H9 (cell line): ENCODE data around the gene SRP9. TPM values are rescaled to one million over a fixed set of nuclear protein-coding genes. Genes with fewer than 3 reads are reported as not detected.
"Not testable (repeated sequence)": the region's sequence is repeated elsewhere in the genome, so short reads cannot be mapped to it uniquely, and the experiment has no call there.

Experiments used
- DNase-seq: peaks from one replicate; pipeline ENCODE4 v3.0.0-alpha.2; 2017
- H2AFZ ChIP-seq: one replicate; pipeline ENCODE4 v1.6.1; 2013; ENCODE audit warnings: mild to moderate bottlenecking, low read length, control low read depth, moderate library complexity
- H2AK5ac ChIP-seq: 2 replicates; pipeline ENCODE4 v1.6.1; 2013; ENCODE audit warnings: low read length, control low read depth, mixed read lengths; ENCODE audit not compliant: insufficient read length
- H2BK120ac ChIP-seq: one replicate; pipeline ENCODE4 v1.6.1; 2013; ENCODE audit warnings: low read depth, mild to moderate bottlenecking, low read length, control low read depth, inconsistent platforms; ENCODE audit not compliant: poor library complexity, severe bottlenecking
- H2BK12ac ChIP-seq: 2 replicates; pipeline ENCODE4 v1.6.1; 2013; ENCODE audit warnings: low read length, control low read depth, mixed read lengths, low read depth; ENCODE audit not compliant: insufficient read length
- H2BK15ac ChIP-seq: 2 replicates; pipeline ENCODE4 v1.6.1; 2013; ENCODE audit warnings: low read depth, low read length, control low read depth
- H2BK20ac ChIP-seq: one replicate; pipeline ENCODE4 v1.6.1; 2013; ENCODE audit warnings: low read depth, mild to moderate bottlenecking, low read length, control low read depth, inconsistent platforms; ENCODE audit not compliant: poor library complexity, severe bottlenecking
- H2BK5ac ChIP-seq: 2 replicates; pipeline ENCODE4 v1.6.1; 2013; ENCODE audit warnings: low read length, control low read depth, mixed read lengths; ENCODE audit not compliant: insufficient read length
- H3K14ac ChIP-seq: 2 replicates; pipeline ENCODE4 v1.6.1; 2013; ENCODE audit warnings: low read length, control low read depth; ENCODE audit not compliant: insufficient read depth
- H3K18ac ChIP-seq: 2 replicates; pipeline ENCODE4 v1.6.1; 2013; ENCODE audit warnings: low read depth, mild to moderate bottlenecking, mixed read lengths, low read length, control low read depth; ENCODE audit not compliant: insufficient read length
- H3K23ac ChIP-seq: 2 replicates; pipeline ENCODE4 v1.6.1; 2013; ENCODE audit warnings: low read length, control low read depth, mixed read lengths, low read depth; ENCODE audit not compliant: insufficient read length
- H3K23me2 ChIP-seq: 2 replicates; pipeline ENCODE4 v1.6.1; 2013; ENCODE audit warnings: low read depth, mild to moderate bottlenecking, mixed read lengths, low read length, control low read depth; ENCODE audit not compliant: insufficient read length, poor library complexity, severe bottlenecking
- H3K27ac ChIP-seq: 2 replicates; pipeline ENCODE4 v1.5.1; 2013; ENCODE audit warnings: low read length, control low read depth, mixed read lengths, low read depth; ENCODE audit not compliant: insufficient read length
- H3K27me3 ChIP-seq: 2 replicates; pipeline ENCODE4 v1.6.1; 2013; ENCODE audit warnings: low read length, control low read depth, inconsistent platforms; ENCODE audit not compliant: insufficient read depth
- H3K4ac ChIP-seq: 2 replicates; pipeline ENCODE4 v1.6.1; 2013; ENCODE audit warnings: low read depth, mild to moderate bottlenecking, control low read depth, inconsistent platforms, low read length, moderate library complexity
- H3K4me1 ChIP-seq: 2 replicates; pipeline ENCODE4 v1.6.1; 2013; ENCODE audit warnings: low read length, control low read depth, inconsistent platforms; ENCODE audit not compliant: insufficient read depth
- H3K4me2 ChIP-seq: 2 replicates; pipeline ENCODE4 v1.6.1; 2013; ENCODE audit warnings: low read length, control low read depth, mixed read lengths; ENCODE audit not compliant: insufficient read length, insufficient read depth
- H3K56ac ChIP-seq: 2 replicates; pipeline ENCODE4 v1.6.1; 2013; ENCODE audit warnings: low read depth, mild to moderate bottlenecking, mixed read lengths, low read length, control low read depth; ENCODE audit not compliant: insufficient read length
- H3K79me1 ChIP-seq: 2 replicates; pipeline ENCODE4 v1.6.1; 2013; ENCODE audit warnings: low read depth, mild to moderate bottlenecking, moderate library complexity, low read length, control low read depth, inconsistent platforms; ENCODE audit not compliant: insufficient read depth, poor library complexity, severe bottlenecking
- H3K79me2 ChIP-seq: 2 replicates; pipeline ENCODE4 v1.6.1; 2013; ENCODE audit warnings: low read length, control low read depth, inconsistent platforms; ENCODE audit not compliant: insufficient read depth
- H3K9ac ChIP-seq: 2 replicates; pipeline ENCODE4 v1.6.1; 2013; ENCODE audit warnings: low read length, control low read depth, mixed read lengths; ENCODE audit not compliant: insufficient read length; ENCODE audit errors: extremely low read depth
- H3K9me3 ChIP-seq: one replicate; pipeline ENCODE4 v1.6.1; 2013; ENCODE audit warnings: low read depth, low read length, inconsistent platforms; ENCODE audit not compliant: control insufficient read depth
- H3T11ph ChIP-seq: one replicate; pipeline ENCODE4 v1.6.1; 2013; ENCODE audit warnings: mild to moderate bottlenecking, low read length, control low read depth, inconsistent platforms
- H4K20me1 ChIP-seq: one replicate; pipeline ENCODE4 v1.6.1; 2013; ENCODE audit not compliant: control insufficient read depth, insufficient read length, insufficient read depth
- H4K5ac ChIP-seq: 2 replicates; pipeline ENCODE4 v1.6.1; 2013; ENCODE audit warnings: low read depth, mild to moderate bottlenecking, mixed read lengths, low read length, control low read depth; ENCODE audit not compliant: insufficient read length
- H4K8ac ChIP-seq: replicated peaks from 2 replicates; pipeline ENCODE4 v1.6.1; 2013; ENCODE audit warnings: low read length, control low read depth, mixed read lengths, low read depth; ENCODE audit not compliant: insufficient read length
- H4K91ac ChIP-seq: 2 replicates; pipeline ENCODE4 v1.6.1; 2013; ENCODE audit warnings: low read depth, mild to moderate bottlenecking, moderate library complexity, mixed read lengths, low read length, control low read depth; ENCODE audit not compliant: insufficient read length
- H3K27ac Mint-ChIP-seq, 3 experiments: 2 replicates in 2 of 3; 3 replicates in 1 of 3; pipeline ENCODE4 v1.8.0; 2020 to 2021; ENCODE audit warnings: mixed read lengths in 3 of 3, mild to moderate bottlenecking in 1 of 3, moderate library complexity in 1 of 3
- H3K27me3 Mint-ChIP-seq: 2 replicates; pipeline ENCODE4 v1.8.0; 2021; ENCODE audit warnings: low read depth, mild to moderate bottlenecking, moderate library complexity, mixed read lengths
- H3K36me3 Mint-ChIP-seq, 3 experiments: 2 replicates in 2 of 3; 3 replicates in 1 of 3; pipeline ENCODE4 v1.8.0; 2020 to 2021; ENCODE audit warnings: low read depth in 3 of 3, mixed read lengths in 3 of 3; ENCODE audit not compliant: insufficient read depth in 1 of 3
- H3K4me1 Mint-ChIP-seq, 2 experiments: 2 replicates each; pipeline ENCODE4 v1.8.0; 2020; ENCODE audit warnings: mixed read lengths in 2 of 2
- H3K4me3 Mint-ChIP-seq, 2 experiments: 2 replicates in 1 of 2; 3 replicates in 1 of 2; pipeline ENCODE4 v1.8.0; 2020 to 2021; ENCODE audit warnings: mild to moderate bottlenecking in 2 of 2, mixed read lengths in 2 of 2, moderate library complexity in 1 of 2
- H3K9me3 Mint-ChIP-seq, 2 experiments: 2 replicates in 1 of 2; 3 replicates in 1 of 2; pipeline ENCODE4 v1.8.0; 2020; ENCODE audit warnings: mild to moderate bottlenecking in 2 of 2, mixed read lengths in 2 of 2, moderate library complexity in 1 of 2
- CTCF ChIP-seq: fragments of 200-600 bp; sonication (generic); conservative IDR thresholded peaks from 3 replicates; pipeline ENCODE4 v1.8.0; 2021; ENCODE audit warnings: antibody characterized with exemption, mild to moderate bottlenecking
- WGBS: extraction: QIAGEN DNeasy Blood & Tissue Kit; methylation state at CpG from one replicate; pipeline ENCODE4 v1.1.7; 2013; ENCODE audit warnings: missing lambda C conversion rate, low lambda C conversion rate, mixed read lengths; ENCODE audit not compliant: insufficient read length; ENCODE audit errors: extremely low coverage; 5-methylcytosine and 5-hydroxymethylcytosine counted together
- total RNA-seq: library from RNA; stranded (reverse); gene quantifications from 2 replicates; pipeline ENCODE4 v1.2.1, GENCODE V29; 2021

SRP9 gene
- total RNA-seq, 1 experiment from 2014 or later: 403 TPM

- no peaks in the 10 kb centered on the region for H3K9me3 Mint-ChIP-seq
- WGBS: no CpG with 5 or more reads among the region's 3 CpGs
- H2BK12ac ChIP-seq: no peak overlapping the region
Measured at GRCh38 chr1:225778337-225778669, 677 bp downstream of the SRP9 start.

GRCh38 chr1:225779165-225779564 is 1.5 kb downstream of the SRP9 start:
- H3K36me3 Mint-ChIP-seq: peaks cover 18 to 42% (median 30%) of the 10 kb centered on the region in 3 experiments
- H3K9me3 Mint-ChIP-seq, H4K8ac ChIP-seq: not testable (repeated sequence)

More at GRCh38 chr1:225778337-225778669, 677 bp downstream of the SRP9 start:
- no peak for DNase-seq
- H3K27ac Mint-ChIP-seq: no peak overlapping the region; a peak in 1 of 7 replicates
- H3K9ac ChIP-seq: peak overlapping the region; percentile 100
- peak overlapping the region; percentile 99 for H3K27ac ChIP-seq
- peak overlapping the region; percentile 100 for H2AK5ac ChIP-seq
- peak overlapping the region; percentile 60 for H4K91ac ChIP-seq
- H4K5ac ChIP-seq: peak overlapping the region; percentile 100
- peaks cover 35% of the 10 kb centered on the region for H3K79me2 ChIP-seq
- peak overlapping the region; percentile 100 for H3K18ac ChIP-seq
- no peaks in the 10 kb centered on the region for H3K9me3 ChIP-seq
- H3K4me3 Mint-ChIP-seq: no peak overlapping the region
- H2BK5ac ChIP-seq: peak overlapping the region; percentile 99
- peaks cover 11 to 35% (median 21%) of the 10 kb centered on the region in 3 experiments for H3K36me3 Mint-ChIP-seq
- no peak overlapping the region for H3K23ac ChIP-seq
- H3K23me2 ChIP-seq: peaks cover 7% of the 10 kb centered on the region
- H3K4me1 ChIP-seq: peaks cover 4% of the 10 kb centered on the region; the same call in 1 of the 2 replicates
- no peaks in the 10 kb centered on the region for H3K27me3 ChIP-seq
- peak overlapping the region; percentile 100 for H2BK120ac ChIP-seq
- H2BK15ac ChIP-seq: no peak overlapping the region
- no peaks in the 10 kb centered on the region for H3K27me3 Mint-ChIP-seq
- H3T11ph ChIP-seq: no peak overlapping the region
- H3K56ac ChIP-seq: peak overlapping the region; percentile 99
- H3K4me2 ChIP-seq: peak overlapping the region; percentile 94
- no peaks in the 10 kb centered on the region for H3K79me1 ChIP-seq
- TF ChIP-seq CTCF: no peak
- no peak overlapping the region for H4K8ac ChIP-seq
- peak overlapping the region; percentile 100; the same call in 1 of the 2 replicates for H3K14ac ChIP-seq
- no peak overlapping the region for H2AFZ ChIP-seq
- H4K20me1 ChIP-seq: no peaks in the 10 kb centered on the region
- H2BK20ac ChIP-seq: no peak overlapping the region
- H3K4ac ChIP-seq: peak overlapping the region; percentile 98; the same call in 1 of the 2 replicates
- peaks cover 40 to 41% of the 10 kb centered on the region in 2 experiments for H3K4me1 Mint-ChIP-seq

More at GRCh38 chr1:225779165-225779564, 1.5 kb downstream of the SRP9 start:
- H3K4me3 Mint-ChIP-seq, H4K91ac ChIP-seq, H3K27me3 Mint-ChIP-seq, H3K4ac ChIP-seq, H3K4me1 ChIP-seq, H3K27me3 ChIP-seq, H2BK20ac ChIP-seq, H3T11ph ChIP-seq, H2BK120ac ChIP-seq, H3K14ac ChIP-seq, H2BK15ac ChIP-seq, H3K79me1 ChIP-seq, H3K27ac ChIP-seq, H3K18ac ChIP-seq, H3K23ac ChIP-seq, H3K23me2 ChIP-seq, H3K9me3 ChIP-seq, H2BK12ac ChIP-seq, H3K56ac ChIP-seq, H4K5ac ChIP-seq, H2AK5ac ChIP-seq, H2BK5ac ChIP-seq, H3K27ac Mint-ChIP-seq, DNase-seq, H4K20me1 ChIP-seq, H2AFZ ChIP-seq: not testable (repeated sequence)
- peaks cover 41 to 43% of the 10 kb centered on the region in 2 experiments for H3K4me1 Mint-ChIP-seq
- peak overlapping the region; percentile 100 for H3K9ac ChIP-seq
- H3K4me2 ChIP-seq: peak overlapping the region; percentile 94
- H3K79me2 ChIP-seq: peaks cover 35% of the 10 kb centered on the region
- WGBS: no CpG with 5 or more reads among the region's 13 CpGs
